Urinary bladder (tissue), 4 donors: Measurements from ENCODE around the gene NTHL1. TPM values are rescaled to one million over a fixed set of nuclear protein-coding genes. Genes with fewer than 3 reads are reported as not detected.

Experiments used
- DNase-seq: peaks from one replicate; pipeline ENCODE4 v3.0.0-alpha.2; 2015; ENCODE audit errors: extremely low spot score
- H3K27ac ChIP-seq: one replicate; pipeline ENCODE4 v1.5.1; 2013; ENCODE audit warnings: low read depth, mild to moderate bottlenecking, moderate library complexity
- H3K36me3 ChIP-seq: one replicate; pipeline ENCODE4 v1.6.1; 2013; ENCODE audit warnings: mild to moderate bottlenecking, moderate library complexity; ENCODE audit not compliant: insufficient read depth
- H3K4me1 ChIP-seq: one replicate; pipeline ENCODE4 v1.6.1; 2013; ENCODE audit warnings: mild to moderate bottlenecking, moderate library complexity; ENCODE audit not compliant: insufficient read depth
- H3K4me3 ChIP-seq: one replicate; pipeline ENCODE4 v1.5.1; 2013; ENCODE audit warnings: low read depth, low read length
- WGBS: extraction: QIAGEN DNeasy Blood & Tissue Kit; methylation state at CpG from one replicate; pipeline ENCODE4 v1.1.7; 2013; 5-methylcytosine and 5-hydroxymethylcytosine counted together
- polyA plus RNA-seq: library from polyadenylated mRNA; stranded (reverse); fragments of 200-250 nt; gene quantifications from one replicate; pipeline ENCODE4 v1.2.3, GENCODE V29; 2013
- total RNA-seq: library from RNA; depleted of rRNA; stranded (reverse); fragments of >200 nt; gene quantifications from one replicate; pipeline ENCODE4 v1.2.3, GENCODE V29; 2014
- donor health status: healthy with polysubstance abuse.
- donor health status: healthy.

NTHL1 gene
- total and polyA plus RNA-seq, 2 donors, result 13.7 to 28.5 TPM

DNA sequence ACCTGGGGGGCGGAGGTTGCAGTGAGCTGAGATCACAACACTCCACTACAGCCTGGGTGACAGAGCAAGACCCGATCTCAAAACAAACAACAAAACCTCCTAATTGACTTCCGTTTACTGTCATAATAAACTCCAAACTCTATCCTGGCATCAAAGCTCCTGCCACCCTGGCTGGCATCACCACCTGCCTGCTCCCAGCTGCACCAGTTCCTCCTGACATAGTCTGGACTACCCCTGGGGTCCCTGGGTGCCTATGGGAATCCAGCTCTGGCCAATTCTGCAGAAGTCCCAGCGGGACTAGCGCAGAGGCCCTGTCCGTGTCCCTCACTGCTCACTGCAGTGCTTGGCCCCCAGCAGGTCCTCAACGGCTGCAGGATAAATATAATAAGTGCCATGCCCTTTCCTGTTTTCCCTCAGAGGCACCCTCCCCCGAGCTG, 723 bp downstream of the NTHL1 start:
- WGBS, result 20% methylated on average over 8 of the region's 8 CpGs

DNA sequence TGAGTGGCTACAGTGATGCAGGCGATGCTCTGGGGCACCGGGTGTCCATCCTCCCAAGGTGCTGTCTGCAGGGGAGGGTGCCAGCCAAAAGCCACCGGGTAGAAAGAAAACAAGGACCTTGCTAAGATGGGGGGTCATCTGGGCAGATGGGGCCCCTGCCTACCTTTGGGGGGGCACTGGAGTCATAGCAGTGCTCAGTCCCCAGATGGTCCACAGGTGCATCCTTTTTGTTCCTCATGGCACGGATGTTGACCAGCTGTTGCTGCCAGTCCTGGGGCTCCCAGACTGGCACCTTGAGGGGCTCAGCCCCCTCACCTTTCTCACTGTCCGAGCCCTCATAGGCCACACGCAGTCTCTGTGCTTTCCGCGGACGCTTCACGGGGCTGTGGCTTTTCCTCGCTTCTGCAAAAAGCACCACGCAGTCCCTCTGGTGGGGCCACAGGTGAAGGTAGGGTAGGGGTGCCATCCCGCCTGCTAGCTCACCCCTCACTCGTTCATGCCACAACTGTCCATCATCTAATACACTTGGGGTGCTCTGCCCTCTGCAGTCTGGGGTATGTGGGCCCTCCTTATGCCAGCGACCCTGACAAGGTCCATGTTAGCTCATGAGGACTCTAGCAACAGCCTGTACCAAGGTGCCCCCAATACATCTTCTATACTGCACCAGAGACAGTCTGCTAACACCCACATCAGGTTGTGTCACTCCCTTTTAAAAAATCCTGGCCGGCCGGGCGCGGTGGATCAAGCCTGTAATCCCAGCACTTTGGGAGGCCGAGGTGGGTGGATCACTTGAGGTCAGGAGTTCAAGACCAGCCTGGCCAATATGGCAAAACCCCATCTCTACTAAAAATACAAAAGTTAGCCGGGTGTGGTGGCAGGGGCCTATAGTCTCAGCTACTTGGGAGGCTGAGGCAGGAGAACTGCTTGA, 1.4 kb downstream of the NTHL1 start:
- Histone ChIP-seq H3K27ac (no peak overlapping the region), H3K4me1 (no peaks in the 10 kb centered on the region), H3K36me3 (no peaks in the 10 kb centered on the region), H3K4me3 (no peak overlapping the region)
- 83% methylated on average over 21 of the region's 21 CpGs for WGBS
- DNase-seq, result no peak

More for the DNA sequence above, 723 bp downstream of the NTHL1 start:
- H3K4me3 ChIP-seq, result peak overlapping the region; percentile 74
- H3K27ac ChIP-seq, result no peak overlapping the region
- no peaks in the 10 kb centered on the region for H3K36me3 ChIP-seq
- H3K4me1 ChIP-seq, result no peaks in the 10 kb centered on the region
- no peak for DNase-seq

GRCh38 chr16:2044541-2044940, 3.1 kb downstream of the NTHL1 start:
- H3K4me3 ChIP-seq, result no peak overlapping the region
- no peak overlapping the region for H3K27ac ChIP-seq
- no peak for DNase-seq
- peaks cover 2% of the 10 kb centered on the region for H3K4me1 ChIP-seq
- H3K36me3 ChIP-seq, result no peaks in the 10 kb centered on the region
- WGBS, result 89% methylated on average over 22 of the region's 22 CpGs

DNA sequence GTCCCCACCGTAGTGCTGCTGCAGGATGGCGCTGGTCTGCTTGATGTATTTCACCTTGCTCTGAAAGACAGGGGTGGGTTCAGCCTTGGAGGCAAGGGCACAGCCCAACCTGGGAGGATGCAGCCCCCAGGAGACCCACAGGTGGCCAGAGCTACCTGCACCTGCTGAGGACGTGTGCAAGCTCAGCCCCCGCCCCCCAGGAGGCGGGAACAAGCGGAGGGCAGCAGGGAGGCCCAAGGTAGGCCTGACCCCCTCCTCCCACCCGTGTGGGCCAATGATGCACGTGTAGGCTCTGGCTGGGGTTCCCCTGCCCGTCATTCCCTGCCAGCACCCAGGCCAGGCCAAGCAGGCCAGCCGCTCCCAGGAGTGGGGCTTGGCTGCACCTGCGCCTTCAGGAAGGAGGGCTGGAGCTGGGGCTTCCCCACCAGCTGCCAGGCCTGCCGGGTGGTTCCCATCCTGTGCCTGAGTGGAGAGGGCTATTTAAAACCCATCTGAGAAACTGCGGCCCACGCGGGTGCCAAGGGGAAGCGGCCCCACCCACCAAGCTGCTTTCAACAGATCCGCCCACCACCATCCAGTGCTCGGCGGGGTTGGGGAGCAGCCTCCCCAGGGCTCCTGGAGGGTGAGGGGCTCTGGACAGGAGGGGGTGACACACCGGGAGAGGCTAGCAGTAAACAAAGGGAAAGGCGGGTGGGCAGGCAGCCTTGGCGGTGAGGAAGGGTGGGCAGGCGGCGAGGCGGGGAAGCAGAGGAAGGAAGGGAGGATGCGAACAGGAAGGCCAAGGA, 3.8 kb downstream of the NTHL1 start:
- no peak overlapping the region for H3K4me3 ChIP-seq
- no peaks in the 10 kb centered on the region for H3K36me3 ChIP-seq
- H3K27ac ChIP-seq, result no peak overlapping the region
- peaks cover 2% of the 10 kb centered on the region for H3K4me1 ChIP-seq
- no peak for DNase-seq
- 71% methylated on average over 26 of the region's 26 CpGs for WGBS

DNA sequence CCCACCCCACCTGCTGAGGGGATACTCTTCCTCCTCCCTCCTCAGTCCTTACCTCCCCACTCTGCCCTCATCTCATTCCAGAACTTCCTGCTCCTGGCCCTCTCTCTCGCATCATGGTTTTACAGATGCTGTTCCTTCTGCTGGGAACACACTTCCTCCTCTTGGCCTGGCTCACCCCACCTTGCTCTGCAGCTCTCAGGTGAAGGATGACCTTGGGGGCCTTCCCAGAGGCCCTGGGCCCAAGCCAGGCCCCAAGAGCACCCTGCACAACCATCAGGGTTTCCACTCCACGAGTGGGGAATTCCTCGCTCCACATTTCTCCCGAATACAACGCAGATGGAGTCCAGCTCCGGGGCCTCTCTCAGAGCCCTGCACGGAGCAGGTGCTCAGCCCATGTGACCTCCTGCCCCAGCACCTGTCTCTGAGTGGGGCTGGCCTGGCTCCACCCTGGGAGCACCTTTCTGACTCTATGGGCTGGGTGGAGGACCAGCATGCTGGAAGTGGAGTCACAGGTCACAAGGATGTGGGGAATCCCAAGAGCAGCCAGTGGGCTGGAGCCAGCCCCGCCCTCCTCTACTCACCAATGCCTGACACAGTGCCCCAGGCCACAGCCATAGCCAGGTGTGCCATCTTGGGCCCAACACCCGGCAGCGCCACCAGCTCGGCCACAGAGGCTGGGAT, 4.5 kb downstream of the NTHL1 start:
- Histone ChIP-seq H3K4me3 (no peak overlapping the region), H3K27ac (no peak overlapping the region), H3K4me1 (peaks cover 2% of the 10 kb centered on the region), H3K36me3 (no peaks in the 10 kb centered on the region)
- 83% methylated on average over 11 of the region's 11 CpGs for WGBS
- no peak for DNase-seq

GRCh38 chr16:2042171-2042985, 5.3 kb downstream of the NTHL1 start:
- Histone ChIP-seq H3K4me1 (peaks cover 2% of the 10 kb centered on the region), H3K36me3 (no peaks in the 10 kb centered on the region), H3K27ac (peak overlapping the region; percentile 74), H3K4me3 (no peak overlapping the region)
- WGBS, result 68% methylated on average over 22 of the region's 22 CpGs
- DNase-seq, result no peak

DNA sequence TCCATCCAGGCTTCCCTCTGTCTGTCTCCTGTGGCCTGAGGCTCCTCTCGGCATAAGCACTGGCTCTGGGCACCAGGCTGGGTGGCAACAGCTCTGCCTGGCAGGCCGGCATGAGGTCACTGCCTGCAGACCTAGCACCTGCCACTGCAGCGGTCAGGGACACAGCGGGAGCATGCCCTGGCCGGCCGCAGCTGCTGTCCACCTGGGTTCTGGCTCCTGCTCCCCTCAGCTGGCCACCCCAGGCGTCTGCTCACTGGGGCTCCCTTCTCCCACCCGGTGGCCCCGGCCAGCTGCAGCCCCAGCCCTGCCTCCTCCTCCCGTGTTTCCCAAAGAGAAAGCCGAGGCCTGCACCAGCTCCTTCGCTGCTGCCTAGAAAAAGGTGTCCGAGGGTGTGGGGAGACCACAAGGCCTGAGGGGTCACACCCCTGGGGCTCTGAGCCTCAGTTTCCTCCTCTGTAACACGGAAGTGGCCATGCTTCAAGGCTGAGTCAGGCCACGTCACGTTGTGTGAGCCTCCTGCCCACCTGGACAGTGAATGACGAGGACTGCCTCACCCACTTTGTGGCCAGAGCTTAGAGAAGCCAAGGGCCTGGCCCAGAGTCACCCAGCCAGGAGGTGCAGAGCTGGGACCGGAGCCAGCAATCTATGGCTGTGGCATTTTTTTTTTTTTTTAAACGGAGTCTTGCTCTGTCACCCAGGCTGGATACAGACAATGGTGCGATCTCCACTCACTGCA, 6.7 kb downstream of the NTHL1 start:
- no peaks in the 10 kb centered on the region for H3K36me3 ChIP-seq
- H3K4me1 ChIP-seq, result peaks cover 2% of the 10 kb centered on the region
- peak overlapping the region; percentile 82 for H3K27ac ChIP-seq
- 73% methylated on average over 20 of the region's 20 CpGs for WGBS
- DNase-seq, result no peak
- no peak overlapping the region for H3K4me3 ChIP-seq

- DNase-seq, result no peak
- WGBS, result 71% methylated on average over 24 of the region's 24 CpGs
- Histone ChIP-seq H3K4me1 (peaks cover 2% of the 10 kb centered on the region), H3K36me3 (no peaks in the 10 kb centered on the region), H3K4me3 (no peak overlapping the region), H3K27ac (peak overlapping the region; percentile 82)
Measured at GRCh38 chr16:2040041-2040786, 7.4 kb downstream of the NTHL1 start.

- DNase-seq, result peak; percentile 83
- H3K4me1 ChIP-seq, result peaks cover 4% of the 10 kb centered on the region
- 35% methylated on average over 29 of the region's 29 CpGs for WGBS
- H3K27ac ChIP-seq, result peak overlapping the region; percentile 95
- H3K4me3 ChIP-seq, result no peak overlapping the region
- H3K36me3 ChIP-seq, result no peaks in the 10 kb centered on the region
Measured at GRCh38 chr16:2039274-2040031, 8.2 kb downstream of the NTHL1 start.

GRCh38 chr16:2038382-2039231, 9.0 kb downstream of the NTHL1 start:
- Histone ChIP-seq H3K27ac (peak overlapping the region; percentile 95), H3K36me3 (no peaks in the 10 kb centered on the region), H3K4me3 (no peak overlapping the region), H3K4me1 (peaks cover 4% of the 10 kb centered on the region)
- WGBS, result 45% methylated on average over 41 of the region's 41 CpGs
- DNase-seq, result peak; percentile 56
